Ovary (tissue), 3 donors: ENCODE results near the gene FIGN.

Experiments used
- EP300 ChIP-seq: sonication (generic); formaldehyde crosslinking; IDR thresholded peaks from one replicate; pipeline ENCODE4 v1.6.1; 2017; ENCODE audit warnings: antibody characterized with exemption
- POLR2A ChIP-seq: fragments of 450-650 bp; IDR thresholded peaks from one replicate; pipeline ENCODE4 v1.6.1; 2017; ENCODE audit warnings: antibody characterized with exemption, mild to moderate bottlenecking, moderate library complexity
- TF ChIP-seq, protein P1 (sequence below), 3 donors: fragments of 450-650 bp in 2 of 3; fragments of 200-600 bp in 1 of 3; IDR thresholded peaks; one replicate each; pipeline versions ENCODE4 v1.5.1 to v1.8.0; 2016 to 2022; ENCODE audit warnings: antibody characterized with exemption in 3 of 3, mild to moderate bottlenecking in 1 of 3
- donor health status: DM: no; HTN: no; CAD: no.

- TF ChIP-seq POLR2A (no peak), EP300 (no peak)
- TF ChIP-seq, protein P1, sequence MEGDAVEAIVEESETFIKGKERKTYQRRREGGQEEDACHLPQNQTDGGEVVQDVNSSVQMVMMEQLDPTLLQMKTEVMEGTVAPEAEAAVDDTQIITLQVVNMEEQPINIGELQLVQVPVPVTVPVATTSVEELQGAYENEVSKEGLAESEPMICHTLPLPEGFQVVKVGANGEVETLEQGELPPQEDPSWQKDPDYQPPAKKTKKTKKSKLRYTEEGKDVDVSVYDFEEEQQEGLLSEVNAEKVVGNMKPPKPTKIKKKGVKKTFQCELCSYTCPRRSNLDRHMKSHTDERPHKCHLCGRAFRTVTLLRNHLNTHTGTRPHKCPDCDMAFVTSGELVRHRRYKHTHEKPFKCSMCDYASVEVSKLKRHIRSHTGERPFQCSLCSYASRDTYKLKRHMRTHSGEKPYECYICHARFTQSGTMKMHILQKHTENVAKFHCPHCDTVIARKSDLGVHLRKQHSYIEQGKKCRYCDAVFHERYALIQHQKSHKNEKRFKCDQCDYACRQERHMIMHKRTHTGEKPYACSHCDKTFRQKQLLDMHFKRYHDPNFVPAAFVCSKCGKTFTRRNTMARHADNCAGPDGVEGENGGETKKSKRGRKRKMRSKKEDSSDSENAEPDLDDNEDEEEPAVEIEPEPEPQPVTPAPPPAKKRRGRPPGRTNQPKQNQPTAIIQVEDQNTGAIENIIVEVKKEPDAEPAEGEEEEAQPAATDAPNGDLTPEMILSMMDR (IDR thresholded peaks at IDR 0.05): no peak
Observed at GRCh38 chr2:163600801-163601200, 135.0 kb downstream of the FIGN start.
